Mesendoderm (in vitro differentiated cells): ENCODE results near the gene LAMA2.

Experiments used
- DNase-seq: peaks from one replicate; pipeline ENCODE4 v3.0.0; 2013
- H2AK5ac ChIP-seq: 2 replicates; pipeline ENCODE4 v1.6.1; 2013; ENCODE audit warnings: low read length, inconsistent platforms
- H2BK120ac ChIP-seq: 2 replicates; pipeline ENCODE4 v1.6.1; 2013; ENCODE audit warnings: low read depth, mild to moderate bottlenecking, low read length, moderate library complexity, mixed read lengths
- H2BK15ac ChIP-seq: replicated peaks from 2 replicates; pipeline ENCODE4 v1.6.1; 2013; ENCODE audit warnings: low read depth, mild to moderate bottlenecking, moderate library complexity
- H2BK5ac ChIP-seq: 2 replicates; pipeline ENCODE4 v1.6.1; 2013; ENCODE audit warnings: low read length, inconsistent platforms
- H3K18ac ChIP-seq: 2 replicates; pipeline ENCODE4 v1.6.1; 2013; ENCODE audit warnings: mild to moderate bottlenecking, low read length, mixed read lengths
- H3K23ac ChIP-seq: one replicate; pipeline ENCODE4 v1.6.1; 2013; ENCODE audit warnings: low read length
- H3K27ac ChIP-seq: 2 replicates; pipeline ENCODE4 v1.5.1; 2013; ENCODE audit warnings: low read depth, mild to moderate bottlenecking, inconsistent platforms, low read length, moderate library complexity
- H3K27me3 ChIP-seq: 2 replicates; pipeline ENCODE4 v1.6.1; 2013; ENCODE audit warnings: low read length, control low read depth, mild to moderate bottlenecking, inconsistent platforms; ENCODE audit not compliant: insufficient read depth, poor library complexity
- H3K36me3 ChIP-seq: 2 replicates; pipeline ENCODE4 v1.6.1; 2013; ENCODE audit warnings: low read length, inconsistent platforms; ENCODE audit not compliant: control insufficient read depth, insufficient read depth
- H3K4ac ChIP-seq: one replicate; pipeline ENCODE4 v1.6.1; 2013; ENCODE audit warnings: low read depth, mild to moderate bottlenecking, low read length, moderate library complexity
- H3K4me1 ChIP-seq: 2 replicates; pipeline ENCODE4 v1.6.1; 2013; ENCODE audit warnings: low read depth, low read length, inconsistent platforms; ENCODE audit not compliant: control insufficient read depth
- H3K4me2 ChIP-seq: 2 replicates; pipeline ENCODE4 v1.6.1; 2013; ENCODE audit warnings: low read length
- H3K4me3 ChIP-seq: 2 replicates; pipeline ENCODE4 v1.5.1; 2013; ENCODE audit warnings: mild to moderate bottlenecking, low read length
- H3K56ac ChIP-seq: one replicate; pipeline ENCODE4 v1.6.1; 2013; ENCODE audit warnings: low read length
- H3K79me1 ChIP-seq: 2 replicates; pipeline ENCODE4 v1.6.1; 2013; ENCODE audit warnings: low read length, inconsistent platforms
- H3K79me2 ChIP-seq: 2 replicates; pipeline ENCODE4 v1.6.1; 2013; ENCODE audit warnings: mild to moderate bottlenecking, low read length; ENCODE audit not compliant: control insufficient read depth, insufficient read depth
- H3K9ac ChIP-seq: 2 replicates; pipeline ENCODE4 v1.6.1; 2013; ENCODE audit warnings: low read length, inconsistent platforms
- H4K5ac ChIP-seq: one replicate; pipeline ENCODE4 v1.6.1; 2013; ENCODE audit warnings: low read length
- H4K8ac ChIP-seq: one replicate; pipeline ENCODE4 v1.6.1; 2013; ENCODE audit warnings: low read depth, mild to moderate bottlenecking, control low read depth, low read length, moderate library complexity
- WGBS: extraction: QIAGEN DNeasy Blood & Tissue Kit; methylation state at CpG from one replicate; pipeline ENCODE4 v1.1.7; 2013; ENCODE audit warnings: low lambda C conversion rate, missing lambda C conversion rate; ENCODE audit not compliant: insufficient coverage; ENCODE audit errors: extremely low coverage; 5-methylcytosine and 5-hydroxymethylcytosine counted together

Gene LAMA2

DNA sequence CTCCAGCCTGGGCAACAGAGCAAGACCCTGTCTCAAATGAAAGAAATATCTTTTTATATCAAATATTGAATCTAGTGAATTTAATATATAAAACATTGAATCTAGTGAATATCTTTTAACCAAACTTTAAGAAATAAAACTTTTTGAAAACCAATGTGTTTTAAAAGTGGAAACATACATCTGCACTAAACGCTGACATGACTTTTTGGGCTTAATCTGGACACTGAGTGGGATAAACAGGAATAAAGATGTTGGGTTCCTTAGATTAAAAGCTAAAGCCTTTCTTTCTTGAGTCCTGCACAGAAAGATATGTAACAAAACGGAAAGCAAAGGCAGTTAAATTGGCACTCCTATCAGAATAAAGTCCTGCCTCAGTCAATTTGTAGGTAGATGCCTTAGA, 636.8 kb downstream of the LAMA2 start:
- no CpG with 5 or more reads among the region's 2 CpGs for WGBS
- DNase-seq = no peak

GRCh38 chr6:129521946-129522345, 639.0 kb downstream of the LAMA2 start:
- H3K27ac ChIP-seq = no peak overlapping the region
- no peak overlapping the region for H3K18ac ChIP-seq
- H2AK5ac ChIP-seq = no peak overlapping the region
- no peak overlapping the region for H3K56ac ChIP-seq
- H3K27me3 ChIP-seq = no peaks in the 10 kb centered on the region
- no CpG with 5 or more reads among the region's 2 CpGs for WGBS
- no peak overlapping the region for H3K4me2 ChIP-seq
- H2BK15ac ChIP-seq = no peak overlapping the region
- H3K4me1 ChIP-seq = no peaks in the 10 kb centered on the region
- no peaks in the 10 kb centered on the region for H3K79me1 ChIP-seq
- H3K36me3 ChIP-seq = no peaks in the 10 kb centered on the region
- no peak overlapping the region for H2BK120ac ChIP-seq
- no peak for DNase-seq
- no peak overlapping the region for H3K23ac ChIP-seq
- H3K79me2 ChIP-seq = no peaks in the 10 kb centered on the region
- no peak overlapping the region for H2BK5ac ChIP-seq
- H3K4me3 ChIP-seq = no peak overlapping the region
- no peak overlapping the region for H3K4ac ChIP-seq
- no peak overlapping the region for H4K8ac ChIP-seq
- H4K5ac ChIP-seq = no peak overlapping the region
- no peak overlapping the region for H3K9ac ChIP-seq

More for the DNA sequence above, 636.8 kb downstream of the LAMA2 start:
- Histone ChIP-seq H3K79me1 (no peaks in the 10 kb centered on the region), H4K5ac (no peak overlapping the region), H3K4ac (no peak overlapping the region), H3K27ac (no peak overlapping the region), H3K4me3 (no peak overlapping the region), H3K36me3 (no peaks in the 10 kb centered on the region), H3K56ac (no peak overlapping the region), H2BK120ac (no peak overlapping the region), H3K79me2 (no peaks in the 10 kb centered on the region), H3K4me2 (no peak overlapping the region), H3K9ac (no peak overlapping the region), H2BK15ac (no peak overlapping the region), H2AK5ac (no peak overlapping the region), H3K18ac (no peak overlapping the region), H3K4me1 (no peaks in the 10 kb centered on the region), H4K8ac (no peak overlapping the region), H3K23ac (no peak overlapping the region), H2BK5ac (no peak overlapping the region), H3K27me3 (no peaks in the 10 kb centered on the region)

GRCh38 chr6:129523816-129524215, 640.9 kb downstream of the LAMA2 start:
- no peak overlapping the region for H4K8ac ChIP-seq
- H3K18ac ChIP-seq = no peak overlapping the region
- H3K79me1 ChIP-seq = no peaks in the 10 kb centered on the region
- H3K9ac ChIP-seq = no peak overlapping the region
- H2BK15ac ChIP-seq = no peak overlapping the region
- H3K56ac ChIP-seq = no peak overlapping the region
- no CpG with 5 or more reads among the region's 4 CpGs for WGBS
- H3K27me3 ChIP-seq = no peaks in the 10 kb centered on the region
- no peak overlapping the region for H4K5ac ChIP-seq
- no peak overlapping the region for H3K4ac ChIP-seq
- no peak overlapping the region for H3K4me3 ChIP-seq
- no peaks in the 10 kb centered on the region for H3K4me1 ChIP-seq
- no peak for DNase-seq
- H2BK120ac ChIP-seq = no peak overlapping the region
- no peak overlapping the region for H3K4me2 ChIP-seq
- H3K79me2 ChIP-seq = no peaks in the 10 kb centered on the region
- no peak overlapping the region for H2AK5ac ChIP-seq
- no peak overlapping the region for H3K23ac ChIP-seq
- H3K27ac ChIP-seq = no peak overlapping the region
- H3K36me3 ChIP-seq = no peaks in the 10 kb centered on the region
- H2BK5ac ChIP-seq = no peak overlapping the region

DNA sequence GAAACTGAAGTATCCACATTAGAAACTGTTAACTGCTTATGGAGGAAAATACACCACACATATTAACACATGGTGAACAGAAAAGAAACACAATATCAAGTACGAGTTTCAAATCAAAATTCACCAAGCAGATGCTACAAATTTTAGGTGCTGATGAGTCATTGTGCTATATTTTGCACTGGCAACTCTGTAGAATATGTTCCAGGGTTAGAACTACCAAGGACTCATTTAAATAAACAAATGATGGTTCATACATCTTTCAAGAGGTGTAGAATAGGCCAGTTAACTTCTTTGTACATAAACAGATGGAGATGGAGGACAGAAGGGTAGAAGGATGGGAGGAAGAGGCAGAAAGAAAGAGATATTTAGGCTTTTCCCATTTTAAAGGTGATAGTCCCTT, 642.1 kb downstream of the LAMA2 start:
- Histone ChIP-seq H2BK15ac (no peak overlapping the region), H2AK5ac (no peak overlapping the region), H3K4me2 (no peak overlapping the region), H3K4ac (no peak overlapping the region), H3K27ac (no peak overlapping the region), H2BK120ac (no peak overlapping the region), H3K4me3 (no peak overlapping the region), H3K79me2 (no peaks in the 10 kb centered on the region), H3K79me1 (no peaks in the 10 kb centered on the region), H3K27me3 (no peaks in the 10 kb centered on the region), H4K8ac (no peak overlapping the region), H3K56ac (no peak overlapping the region), H3K23ac (no peak overlapping the region), H3K36me3 (no peaks in the 10 kb centered on the region), H3K4me1 (no peaks in the 10 kb centered on the region), H3K18ac (no peak overlapping the region), H2BK5ac (no peak overlapping the region), H4K5ac (no peak overlapping the region), H3K9ac (no peak overlapping the region)
- DNase-seq = no peak
- no CpG with 5 or more reads among the region's 1 CpG for WGBS

DNA sequence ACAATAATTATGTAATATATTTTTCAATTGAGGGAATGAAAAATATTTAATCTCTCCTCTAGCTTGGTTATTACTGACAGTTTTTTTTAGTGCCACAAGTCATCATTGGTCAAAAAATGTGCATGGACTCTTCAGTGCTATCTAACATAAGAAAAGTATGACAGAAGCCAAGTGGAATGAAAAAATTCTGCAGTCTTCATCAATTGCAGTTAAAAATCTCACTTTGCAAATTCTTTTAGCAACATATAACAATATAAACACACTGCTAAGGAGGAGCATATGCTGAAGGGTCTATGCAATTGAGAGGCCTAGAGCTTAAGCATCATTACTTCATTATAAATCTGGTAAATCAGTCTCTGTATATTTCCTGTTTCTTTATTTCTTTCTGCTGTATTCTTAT, 652.0 kb downstream of the LAMA2 start:
- no peak overlapping the region for H4K8ac ChIP-seq
- H4K5ac ChIP-seq = no peak overlapping the region
- DNase-seq = no peak
- no peaks in the 10 kb centered on the region for H3K36me3 ChIP-seq
- H3K27me3 ChIP-seq = no peaks in the 10 kb centered on the region
- no peaks in the 10 kb centered on the region for H3K4me1 ChIP-seq
- no peaks in the 10 kb centered on the region for H3K79me1 ChIP-seq
- H3K18ac ChIP-seq = no peak overlapping the region
- H3K56ac ChIP-seq = no peak overlapping the region
- H3K23ac ChIP-seq = no peak overlapping the region
- H2AK5ac ChIP-seq = no peak overlapping the region
- H3K4me2 ChIP-seq = no peak overlapping the region
- no peak overlapping the region for H3K4me3 ChIP-seq
- H3K27ac ChIP-seq = no peak overlapping the region
- H3K4ac ChIP-seq = no peak overlapping the region
- no peak overlapping the region for H2BK5ac ChIP-seq
- H3K79me2 ChIP-seq = no peaks in the 10 kb centered on the region
- no peak overlapping the region for H2BK120ac ChIP-seq
- no peak overlapping the region for H3K9ac ChIP-seq
- no peak overlapping the region for H2BK15ac ChIP-seq

GRCh38 chr6:129536271-129536670, 653.3 kb downstream of the LAMA2 start:
- Histone ChIP-seq H3K4me1 (no peaks in the 10 kb centered on the region), H3K4me2 (no peak overlapping the region), H3K9ac (no peak overlapping the region), H2AK5ac (no peak overlapping the region), H3K18ac (no peak overlapping the region), H4K5ac (no peak overlapping the region), H3K4ac (no peak overlapping the region), H2BK15ac (no peak overlapping the region), H3K27me3 (no peaks in the 10 kb centered on the region), H2BK5ac (no peak overlapping the region), H2BK120ac (no peak overlapping the region), H3K56ac (no peak overlapping the region), H3K36me3 (no peaks in the 10 kb centered on the region), H3K79me1 (no peaks in the 10 kb centered on the region), H3K27ac (no peak overlapping the region), H3K23ac (no peak overlapping the region), H3K4me3 (no peak overlapping the region), H4K8ac (no peak overlapping the region), H3K79me2 (no peaks in the 10 kb centered on the region)
- DNase-seq = no peak
